Fibroblast of pulmonary artery (primary cell): ENCODE data around the gene ZC3H7B.

Experiments used
- DNase-seq: peaks from one replicate; pipeline ENCODE4 v3.0.0-alpha.2; 2010; ENCODE audit warnings: low read depth
- H3K4me3 ChIP-seq: replicated peaks from 2 replicates; pipeline ENCODE4 v1.5.1; 2011; ENCODE audit warnings: low read depth, mild to moderate bottlenecking, control low read depth, low read length, moderate library complexity
- CTCF ChIP-seq: IDR thresholded peaks from 2 replicates; pipeline ENCODE4 v1.5.1; 2011; ENCODE audit warnings: mild to moderate bottlenecking, control low read depth, low read length, inconsistent platforms; ENCODE audit errors: missing control alignments

ZC3H7B gene

GRCh38 chr22:41361716-41362310, 60.5 kb downstream of the ZC3H7B start:
- no peak for TF ChIP-seq CTCF
- DNase-seq = peak; percentile 29
- H3K4me3 ChIP-seq = no peak overlapping the region

- no peak for DNase-seq
- TF ChIP-seq CTCF = no peak
- H3K4me3 ChIP-seq = no peak overlapping the region
Observed at GRCh38 chr22:41362615-41363014, 61.3 kb downstream of the ZC3H7B start.

GRCh38 chr22:41364233-41364632, 62.9 kb downstream of the ZC3H7B start:
- no peak overlapping the region for H3K4me3 ChIP-seq
- no peak for DNase-seq
- TF ChIP-seq CTCF = no peak

- no peak overlapping the region for H3K4me3 ChIP-seq
- no peak for DNase-seq
- TF ChIP-seq CTCF = no peak
Observed at GRCh38 chr22:41364955-41365354, 63.6 kb downstream of the ZC3H7B start.

- no peak overlapping the region for H3K4me3 ChIP-seq
- no peak for TF ChIP-seq CTCF
- DNase-seq = no peak
Observed at GRCh38 chr22:41365425-41365824, 64.1 kb downstream of the ZC3H7B start.

- no peak for DNase-seq
- no peak for TF ChIP-seq CTCF
- H3K4me3 ChIP-seq = no peak overlapping the region
Observed at GRCh38 chr22:41366323-41367029, 65.2 kb downstream of the ZC3H7B start.
